AG09309 (cell line): ENCODE results near the gene IL21R.

Experiments used
- DNase-seq: peaks from one replicate; pipeline ENCODE4 v3.0.0-alpha.2; 2010; ENCODE audit warnings: low read depth
- H3K4me3 ChIP-seq: 2 replicates; pipeline ENCODE4 v1.5.1; 2011; ENCODE audit warnings: mild to moderate bottlenecking, low read depth, low read length, moderate library complexity; ENCODE audit not compliant: control insufficient read depth
- CTCF ChIP-seq: IDR thresholded peaks from 2 replicates; pipeline ENCODE4 v1.5.1; 2011; ENCODE audit warnings: mild to moderate bottlenecking, low read depth, low read length, inconsistent platforms; ENCODE audit not compliant: insufficient read depth, control insufficient read depth; ENCODE audit errors: missing control alignments

IL21R gene

GRCh38 chr16:27491894-27492587 is 90.1 kb downstream of the IL21R start:
- DNase-seq = no peak
- H3K4me3 ChIP-seq = no peak overlapping the region
- TF ChIP-seq CTCF = no peak

DNA sequence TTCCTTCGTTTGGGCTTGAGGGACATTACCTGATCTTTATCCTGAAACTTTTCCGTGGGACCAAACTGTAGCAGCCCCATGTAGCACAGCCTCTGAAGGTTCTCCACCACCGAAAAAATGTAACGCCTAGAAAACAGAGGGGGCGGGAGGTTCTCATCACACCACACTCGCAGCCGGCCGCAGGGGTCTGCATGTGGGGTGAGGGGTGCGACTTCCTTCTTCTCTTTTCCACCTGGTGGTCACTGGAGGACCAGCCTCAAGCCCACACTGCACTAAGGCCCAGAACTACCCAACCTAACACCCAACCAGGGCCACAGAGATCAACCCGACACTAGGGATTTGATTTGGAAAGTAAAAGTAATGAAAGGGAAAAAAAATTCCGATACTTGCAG is 90.6 kb downstream of the IL21R start:
- DNase-seq = no peak
- no peak for TF ChIP-seq CTCF
- H3K4me3 ChIP-seq = no peak overlapping the region

- no peak overlapping the region for H3K4me3 ChIP-seq
- TF ChIP-seq CTCF = no peak
- DNase-seq = no peak
Measured at GRCh38 chr16:27495191-27495590, 93.2 kb downstream of the IL21R start.

DNA sequence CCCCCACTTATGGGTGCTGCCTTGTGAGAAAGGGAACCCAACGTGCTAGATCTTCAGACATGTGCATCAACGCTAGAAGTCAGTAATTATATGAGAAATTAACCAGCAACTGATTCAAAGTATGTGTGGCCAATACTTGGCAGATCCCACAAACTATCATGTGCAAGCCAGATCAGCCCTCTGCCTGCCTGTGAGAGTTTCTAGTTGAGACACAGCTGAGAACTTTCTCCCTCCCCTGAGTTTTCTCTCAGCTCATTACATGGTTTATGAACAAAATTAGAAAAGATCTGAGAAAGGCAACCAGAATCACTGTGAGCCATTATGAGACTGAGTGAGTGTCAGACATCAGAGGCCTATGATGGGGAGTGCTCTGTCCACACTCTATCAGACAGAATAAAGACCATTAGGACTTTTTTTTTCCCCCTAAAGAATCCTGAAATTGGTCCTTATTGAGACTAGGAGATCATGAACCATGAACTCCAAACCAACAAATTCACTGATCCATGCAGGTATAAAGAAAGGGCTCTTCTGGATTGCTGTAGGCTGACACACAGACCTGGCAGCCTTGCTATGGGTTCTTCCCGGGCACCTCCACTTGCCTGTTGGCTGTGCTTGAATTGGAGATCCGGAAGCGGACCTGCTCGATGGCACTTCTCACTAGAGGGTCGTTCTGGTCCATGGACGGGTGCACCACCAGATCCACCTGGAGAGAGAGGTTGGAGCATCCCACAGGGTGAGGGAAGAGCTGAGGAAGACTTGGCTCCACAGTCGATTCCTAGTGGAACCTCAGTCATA is 96.3 kb downstream of the IL21R start:
- H3K4me3 ChIP-seq = no peak overlapping the region
- DNase-seq = no peak
- no peak for TF ChIP-seq CTCF

- TF ChIP-seq CTCF = no peak
- no peak for DNase-seq
Measured at GRCh38 chr16:27498916-27499658, 97.1 kb downstream of the IL21R start.

GRCh38 chr16:27499659-27500055 is 97.7 kb downstream of the IL21R start:
- no peak overlapping the region for H3K4me3 ChIP-seq
- no peak for TF ChIP-seq CTCF
- no peak for DNase-seq

More at GRCh38 chr16:27498916-27499658, 97.1 kb downstream of the IL21R start:
- H3K4me3 ChIP-seq = no peak overlapping the region
